ENCODE results near the gene SLC25A40. TPM values are rescaled to one million over a fixed set of nuclear protein-coding genes. Genes with fewer than 3 reads are reported as not detected.

SLC25A40 gene
- total and polyA plus RNA-seq, 2 of the 13 experiments (the other 11 are each of a cell fraction or from before 2014, with no cell fraction given), result 12.9 to 13.6 TPM

DNA sequence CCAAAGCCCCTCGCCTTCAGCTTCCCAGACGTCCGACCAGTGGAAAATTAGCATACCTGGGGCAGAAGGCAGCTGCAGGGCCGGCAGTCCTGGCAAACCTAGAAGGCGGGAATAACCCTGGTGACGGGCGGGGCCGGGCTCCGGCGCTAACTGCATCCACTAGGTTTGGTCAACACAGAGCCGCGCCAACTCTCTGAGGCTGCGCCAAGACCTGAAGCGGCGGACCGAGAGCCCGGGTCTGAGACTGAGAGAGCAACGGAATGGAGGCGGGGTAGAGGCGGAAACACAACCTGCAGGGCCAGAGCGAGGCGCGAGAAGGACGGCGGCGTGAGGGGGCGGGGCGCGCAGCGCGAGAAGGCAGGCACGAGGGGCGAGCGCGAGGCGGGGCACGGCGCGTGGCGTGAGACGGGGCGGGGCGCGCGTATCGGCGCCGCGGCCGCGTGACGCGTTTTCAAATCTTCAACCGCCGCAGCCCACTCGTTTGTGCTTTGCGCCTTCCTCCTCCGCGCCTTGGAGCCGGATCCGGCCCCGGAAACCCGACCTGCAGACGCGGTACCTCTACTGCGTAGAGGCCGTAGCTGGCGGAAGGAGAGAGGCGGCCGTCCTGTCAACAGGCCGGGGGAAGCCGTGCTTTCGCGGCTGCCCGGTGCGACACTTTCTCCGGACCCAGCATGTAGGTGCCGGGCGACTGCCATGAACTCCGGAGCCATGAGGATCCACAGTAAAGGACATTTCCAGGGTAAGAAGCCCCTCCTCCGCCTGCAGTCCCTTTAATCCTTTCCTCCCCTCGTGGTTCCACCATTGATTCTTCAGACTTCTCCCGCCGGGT, at the start of gene SLC25A40, which contains the start of gene DBF4 (continued):
- TF ChIP-seq IKZF1 (IDR thresholded peaks at IDR 0.05) (no peak), ZBTB39 (CRISPR knock-in tag; IDR thresholded peaks at IDR 0.05) (0 out of 2 replicates have a peak, but pooled peaks have one; percentile 48), MAFF (IDR thresholded peaks at IDR 0.05; ENCODE audit: low read depth, low read length) (no peak), ZNF546 (CRISPR knock-in tag; conservative IDR thresholded peaks at IDR 0.05) (no peak), BCL3 (CRISPR knock-in tag; IDR thresholded peaks at IDR 0.05) (peak; percentile 87), NFYC (CRISPR knock-in tag; IDR thresholded peaks at IDR 0.05) (no peak), MYNN (CRISPR knock-in tag; IDR thresholded peaks at IDR 0.05; ENCODE audit: low read depth) (no peak), SP2 (CRISPR knock-in tag; IDR thresholded peaks at IDR 0.05) (peak; percentile 30), RXRA (CRISPR knock-in tag; IDR thresholded peaks at IDR 0.05) (peak; percentile 40; the same call in 1 of the 2 replicates), ZNF354B (CRISPR knock-in tag; IDR thresholded peaks at IDR 0.05) (0 out of 2 replicates have a peak, but pooled peaks have one; percentile 24), ZNF788 (CRISPR knock-in tag; IDR thresholded peaks at IDR 0.05; ENCODE audit: borderline replicate concordance) (no peak; the same call in 1 of the 2 replicates), E2F2 (CRISPR knock-in tag; IDR thresholded peaks at IDR 0.05; ENCODE audit: borderline replicate concordance) (0 out of 2 replicates have a peak, but pooled peaks have one; percentile 16), TARDBP (CRISPR knock-in tag; IDR thresholded peaks at IDR 0.05) (no peak), TBX2 (CRISPR knock-in tag; IDR thresholded peaks at IDR 0.05; ENCODE audit: borderline replicate concordance) (peak; percentile 86; the same call in 1 of the 2 replicates), MXI1 (IDR thresholded peaks at IDR 0.05; ENCODE audit: borderline replicate concordance, low read depth, low read length) (peak; percentile 93; the same call in 2 of the 3 replicates)
- TF ChIP-seq, protein P1, sequence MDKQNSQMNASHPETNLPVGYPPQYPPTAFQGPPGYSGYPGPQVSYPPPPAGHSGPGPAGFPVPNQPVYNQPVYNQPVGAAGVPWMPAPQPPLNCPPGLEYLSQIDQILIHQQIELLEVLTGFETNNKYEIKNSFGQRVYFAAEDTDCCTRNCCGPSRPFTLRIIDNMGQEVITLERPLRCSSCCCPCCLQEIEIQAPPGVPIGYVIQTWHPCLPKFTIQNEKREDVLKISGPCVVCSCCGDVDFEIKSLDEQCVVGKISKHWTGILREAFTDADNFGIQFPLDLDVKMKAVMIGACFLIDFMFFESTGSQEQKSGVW (CRISPR knock-in tag; IDR thresholded peaks at IDR 0.05; ENCODE audit: borderline replicate concordance), result no peak
- TF ChIP-seq, protein P2, sequence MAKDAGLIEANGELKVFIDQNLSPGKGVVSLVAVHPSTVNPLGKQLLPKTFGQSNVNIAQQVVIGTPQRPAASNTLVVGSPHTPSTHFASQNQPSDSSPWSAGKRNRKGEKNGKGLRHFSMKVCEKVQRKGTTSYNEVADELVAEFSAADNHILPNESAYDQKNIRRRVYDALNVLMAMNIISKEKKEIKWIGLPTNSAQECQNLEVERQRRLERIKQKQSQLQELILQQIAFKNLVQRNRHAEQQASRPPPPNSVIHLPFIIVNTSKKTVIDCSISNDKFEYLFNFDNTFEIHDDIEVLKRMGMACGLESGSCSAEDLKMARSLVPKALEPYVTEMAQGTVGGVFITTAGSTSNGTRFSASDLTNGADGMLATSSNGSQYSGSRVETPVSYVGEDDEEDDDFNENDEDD (CRISPR knock-in tag; IDR thresholded peaks at IDR 0.05; ENCODE audit: borderline replicate concordance), result peak; percentile 96
- TF ChIP-seq, protein P3, sequence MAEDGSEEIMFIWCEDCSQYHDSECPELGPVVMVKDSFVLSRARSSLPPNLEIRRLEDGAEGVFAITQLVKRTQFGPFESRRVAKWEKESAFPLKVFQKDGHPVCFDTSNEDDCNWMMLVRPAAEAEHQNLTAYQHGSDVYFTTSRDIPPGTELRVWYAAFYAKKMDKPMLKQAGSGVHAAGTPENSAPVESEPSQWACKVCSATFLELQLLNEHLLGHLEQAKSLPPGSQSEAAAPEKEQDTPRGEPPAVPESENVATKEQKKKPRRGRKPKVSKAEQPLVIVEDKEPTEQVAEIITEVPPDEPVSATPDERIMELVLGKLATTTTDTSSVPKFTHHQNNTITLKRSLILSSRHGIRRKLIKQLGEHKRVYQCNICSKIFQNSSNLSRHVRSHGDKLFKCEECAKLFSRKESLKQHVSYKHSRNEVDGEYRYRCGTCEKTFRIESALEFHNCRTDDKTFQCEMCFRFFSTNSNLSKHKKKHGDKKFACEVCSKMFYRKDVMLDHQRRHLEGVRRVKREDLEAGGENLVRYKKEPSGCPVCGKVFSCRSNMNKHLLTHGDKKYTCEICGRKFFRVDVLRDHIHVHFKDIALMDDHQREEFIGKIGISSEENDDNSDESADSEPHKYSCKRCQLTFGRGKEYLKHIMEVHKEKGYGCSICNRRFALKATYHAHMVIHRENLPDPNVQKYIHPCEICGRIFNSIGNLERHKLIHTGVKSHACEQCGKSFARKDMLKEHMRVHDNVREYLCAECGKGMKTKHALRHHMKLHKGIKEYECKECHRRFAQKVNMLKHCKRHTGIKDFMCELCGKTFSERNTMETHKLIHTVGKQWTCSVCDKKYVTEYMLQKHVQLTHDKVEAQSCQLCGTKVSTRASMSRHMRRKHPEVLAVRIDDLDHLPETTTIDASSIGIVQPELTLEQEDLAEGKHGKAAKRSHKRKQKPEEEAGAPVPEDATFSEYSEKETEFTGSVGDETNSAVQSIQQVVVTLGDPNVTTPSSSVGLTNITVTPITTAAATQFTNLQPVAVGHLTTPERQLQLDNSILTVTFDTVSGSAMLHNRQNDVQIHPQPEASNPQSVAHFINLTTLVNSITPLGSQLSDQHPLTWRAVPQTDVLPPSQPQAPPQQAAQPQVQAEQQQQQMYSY (CRISPR knock-in tag; IDR thresholded peaks at IDR 0.05), result peak; percentile 76

Measured in HepG2 (cell line).